Activated B cell treated with CpG ODN at 0.5 μM for 24 hours (primary cell): ENCODE results near the gene CRHR2. TPM values are rescaled to one million over a fixed set of nuclear protein-coding genes. Genes with fewer than 3 reads are reported as not detected.
"Not testable (repeated sequence)": the region's sequence is repeated elsewhere in the genome, so short reads cannot be mapped to it uniquely, and the experiment has no call there.

Source experiments
- ATAC-seq: fragments of 200-7000 bp; cut with Tn5 transposase; one replicate; pipeline ENCODE4 v1.10.0; 2021; ENCODE audit warnings: low read depth, mild to moderate bottlenecking, moderate library complexity
- CTCF ChIA-PET: fragments of 350-600 bp; sonication (Branson Sonifier 250); formaldehyde crosslinking; loops from one replicate; lab custom pipeline; 2021; ENCODE audit warnings: antibody characterized with exemption; lab: Charles Lee
- POLR2A ChIA-PET: fragments of 350-600 bp; sonication (Branson Sonifier 250); formaldehyde crosslinking; loops from one replicate; lab custom pipeline; 2021; ENCODE audit warnings: antibody characterized with exemption; lab: Charles Lee
- DNase-seq: peaks from one replicate; pipeline ENCODE4 v3.0.0; 2022
- H3K27ac Mint-ChIP-seq: one replicate; pipeline ENCODE4 v1.8.0; 2020; ENCODE audit warnings: mixed read lengths
- H3K27me3 Mint-ChIP-seq: one replicate; pipeline ENCODE4 v1.8.0; 2021; ENCODE audit warnings: mixed read lengths
- H3K36me3 Mint-ChIP-seq: one replicate; pipeline ENCODE4 v1.8.0; 2021; ENCODE audit warnings: low read depth, mixed read lengths
- H3K4me1 Mint-ChIP-seq: one replicate; pipeline ENCODE4 v1.8.0; 2021; ENCODE audit warnings: mixed read lengths
- H3K4me3 Mint-ChIP-seq: one replicate; pipeline ENCODE4 v1.8.0; 2020; ENCODE audit warnings: mild to moderate bottlenecking, mixed read lengths
- H3K9me3 Mint-ChIP-seq: one replicate; pipeline ENCODE4 v1.8.0; 2020; ENCODE audit warnings: mixed read lengths
- intact Hi-C: fragments of 100-400 bp; cut with micrococcal nuclease; formaldehyde crosslinking; loops from one replicate; pipeline ENCODE4 v1.15.1; 2024
- total RNA-seq: library from RNA; stranded (reverse); gene quantifications from 2 replicates; pipeline ENCODE4 v1.2.3, GENCODE V29; 2022
- TF ChIP-seq, protein P1 (sequence below): fragments of 200-600 bp; IDR thresholded peaks from one replicate; pipeline ENCODE4 v1.8.0; 2022; ENCODE audit warnings: antibody characterized with exemption, mild to moderate bottlenecking

Gene CRHR2
- total RNA-seq, 1 donor from 2014 or later, result not detected

DNA sequence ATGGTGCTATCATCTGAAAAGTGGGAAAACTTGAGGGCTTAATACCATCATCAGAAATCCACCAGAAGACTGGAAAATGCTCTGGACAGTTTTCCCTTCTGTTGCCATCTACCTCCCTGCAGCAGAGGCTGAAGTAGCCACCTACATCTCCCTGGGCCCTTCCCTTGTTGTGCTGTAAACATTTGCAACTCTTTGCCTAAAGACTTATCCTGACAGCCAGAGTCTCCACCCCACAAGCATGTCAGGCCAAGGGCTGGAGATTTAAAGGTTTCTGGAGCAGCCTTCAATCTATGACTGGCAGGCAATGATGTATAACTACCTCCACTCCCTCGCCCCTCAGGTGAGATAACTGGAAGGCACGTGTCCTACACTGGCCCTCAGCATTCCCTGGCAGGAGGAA lies 39.9 kb upstream of the CRHR2 start:
- Mint-ChIP-seq H3K4me3 (no peak overlapping the region), H3K27me3 (no peaks in the 10 kb centered on the region), H3K9me3 (peaks cover 20% of the 10 kb centered on the region), H3K27ac (no peak overlapping the region), H3K36me3 (no peaks in the 10 kb centered on the region), H3K4me1 (peaks cover 7% of the 10 kb centered on the region)
- ChIA-PET POLR2A (no interaction called here), CTCF (no interaction called here)
- DNase-seq (no peak), ATAC-seq (no peak)
- intact Hi-C loops, result no loop called here
- TF ChIP-seq, protein P1, sequence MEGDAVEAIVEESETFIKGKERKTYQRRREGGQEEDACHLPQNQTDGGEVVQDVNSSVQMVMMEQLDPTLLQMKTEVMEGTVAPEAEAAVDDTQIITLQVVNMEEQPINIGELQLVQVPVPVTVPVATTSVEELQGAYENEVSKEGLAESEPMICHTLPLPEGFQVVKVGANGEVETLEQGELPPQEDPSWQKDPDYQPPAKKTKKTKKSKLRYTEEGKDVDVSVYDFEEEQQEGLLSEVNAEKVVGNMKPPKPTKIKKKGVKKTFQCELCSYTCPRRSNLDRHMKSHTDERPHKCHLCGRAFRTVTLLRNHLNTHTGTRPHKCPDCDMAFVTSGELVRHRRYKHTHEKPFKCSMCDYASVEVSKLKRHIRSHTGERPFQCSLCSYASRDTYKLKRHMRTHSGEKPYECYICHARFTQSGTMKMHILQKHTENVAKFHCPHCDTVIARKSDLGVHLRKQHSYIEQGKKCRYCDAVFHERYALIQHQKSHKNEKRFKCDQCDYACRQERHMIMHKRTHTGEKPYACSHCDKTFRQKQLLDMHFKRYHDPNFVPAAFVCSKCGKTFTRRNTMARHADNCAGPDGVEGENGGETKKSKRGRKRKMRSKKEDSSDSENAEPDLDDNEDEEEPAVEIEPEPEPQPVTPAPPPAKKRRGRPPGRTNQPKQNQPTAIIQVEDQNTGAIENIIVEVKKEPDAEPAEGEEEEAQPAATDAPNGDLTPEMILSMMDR, result no peak

DNA sequence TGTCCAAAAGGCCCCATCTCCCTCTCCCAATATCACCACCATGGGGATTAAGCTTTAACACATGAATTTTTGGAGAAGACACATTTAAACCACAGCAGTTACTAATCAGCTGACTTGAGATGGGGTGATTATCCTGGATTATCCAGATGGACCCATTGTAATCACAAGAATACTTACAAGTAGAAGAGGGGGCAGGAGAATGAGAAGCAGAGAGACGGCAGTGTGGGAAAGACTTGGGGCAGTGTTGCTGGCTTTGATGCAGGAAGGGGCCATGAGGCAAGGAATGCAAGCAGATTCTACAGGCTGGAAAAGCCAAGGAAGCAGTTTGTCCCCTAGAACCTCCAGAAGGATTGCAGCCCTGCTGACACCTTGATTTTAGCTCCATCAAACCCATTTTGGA lies 39.0 kb upstream of the CRHR2 start:
- Mint-ChIP-seq H3K4me1 (no peaks in the 10 kb centered on the region), H3K4me3 (no peak overlapping the region), H3K27ac (no peak overlapping the region), H3K36me3 (no peaks in the 10 kb centered on the region), H3K9me3 (peaks cover 23% of the 10 kb centered on the region), H3K27me3 (no peaks in the 10 kb centered on the region)
- intact Hi-C loops, result no loop called here
- TF ChIP-seq, protein P1, result no peak
- ATAC-seq, result no peak
- POLR2A ChIA-PET, result no interaction called here
- CTCF ChIA-PET, result no interaction called here
- no peak for DNase-seq

DNA sequence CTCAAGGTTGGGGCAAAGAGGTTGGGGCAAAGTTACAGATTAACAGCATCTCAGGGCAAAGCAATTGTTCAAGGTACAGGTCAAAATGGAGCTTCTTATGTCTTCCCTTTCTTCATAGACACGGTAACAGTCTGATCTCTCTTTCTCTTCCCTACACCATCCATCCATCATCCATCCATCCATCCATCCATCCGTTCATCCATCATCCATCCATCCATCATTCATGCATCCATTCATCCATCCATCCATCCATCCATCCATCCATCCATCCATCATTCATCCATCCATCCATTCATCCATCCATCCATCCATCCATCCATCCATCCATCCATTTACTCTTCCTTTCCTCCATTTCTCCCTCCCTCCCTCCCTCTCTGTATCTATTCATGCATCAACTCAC lies 37.2 kb upstream of the CRHR2 start:
- intact Hi-C loops, H3K4me3 Mint-ChIP-seq, ATAC-seq, DNase-seq, H3K27ac Mint-ChIP-seq, H3K27me3 Mint-ChIP-seq, POLR2A ChIA-PET, H3K36me3 Mint-ChIP-seq, CTCF ChIA-PET, H3K4me1 Mint-ChIP-seq: not testable (repeated sequence)
- peaks cover 23% of the 10 kb centered on the region for H3K9me3 Mint-ChIP-seq

DNA sequence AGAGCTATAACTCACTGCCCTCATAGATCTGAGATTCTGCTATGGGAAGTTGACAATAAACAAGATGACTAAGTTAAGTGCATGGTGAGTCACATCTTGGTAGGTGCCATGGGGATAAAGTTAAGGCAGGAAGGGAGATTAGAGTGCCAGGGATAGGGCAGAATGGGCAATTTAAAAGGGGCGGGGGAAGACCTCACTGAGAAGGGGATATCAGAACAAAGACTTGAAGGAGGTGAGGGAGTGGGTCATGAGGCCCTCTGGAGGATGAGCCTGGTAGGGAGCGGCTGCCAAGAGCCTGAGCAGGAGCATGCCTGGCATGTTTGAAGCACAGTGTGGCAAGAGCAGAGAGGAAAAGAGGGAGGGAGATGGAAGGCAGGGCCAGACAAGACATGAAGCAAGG lies 34.9 kb upstream of the CRHR2 start:
- DNase-seq (no peak), ATAC-seq (no peak)
- ChIA-PET CTCF (no interaction called here), POLR2A (no interaction called here)
- Mint-ChIP-seq H3K4me3 (no peak overlapping the region), H3K27me3 (peaks cover 4% of the 10 kb centered on the region), H3K4me1 (no peaks in the 10 kb centered on the region), H3K9me3 (peaks cover 23% of the 10 kb centered on the region), H3K36me3 (no peaks in the 10 kb centered on the region), H3K27ac (no peak overlapping the region)
- intact Hi-C loops, result no loop called here
- TF ChIP-seq, protein P1, result no peak

DNA sequence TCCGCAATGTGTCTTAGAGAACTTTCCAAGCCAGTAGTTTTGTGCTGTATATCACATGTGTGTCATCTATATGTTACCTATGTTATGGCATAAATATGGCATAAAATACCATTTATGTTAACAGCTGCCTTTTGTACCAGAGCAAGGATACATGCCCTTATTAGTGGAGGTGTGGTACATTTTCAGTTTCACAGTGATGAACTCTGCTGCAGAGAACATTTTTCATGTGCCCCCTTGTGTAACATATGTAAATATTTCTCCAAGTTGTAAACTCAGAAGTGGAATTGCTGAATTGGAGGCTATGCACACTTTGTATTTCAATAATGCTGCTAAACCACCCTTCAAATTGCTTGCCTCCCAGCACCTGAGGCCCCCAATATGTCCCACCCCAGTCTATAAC lies 31.9 kb upstream of the CRHR2 start:
- peaks cover 8% of the 10 kb centered on the region for H3K27me3 Mint-ChIP-seq
- intact Hi-C loops, result no loop called here
- H3K9me3 Mint-ChIP-seq, result peaks cover 15% of the 10 kb centered on the region
- ATAC-seq (no peak), DNase-seq (no peak)
- H3K4me1 Mint-ChIP-seq, result no peaks in the 10 kb centered on the region
- no peak overlapping the region for H3K4me3 Mint-ChIP-seq
- no peak overlapping the region for H3K27ac Mint-ChIP-seq
- TF ChIP-seq, protein P1, result no peak
- H3K36me3 Mint-ChIP-seq, result no peaks in the 10 kb centered on the region
- ChIA-PET CTCF (no interaction called here), POLR2A (no interaction called here)

DNA sequence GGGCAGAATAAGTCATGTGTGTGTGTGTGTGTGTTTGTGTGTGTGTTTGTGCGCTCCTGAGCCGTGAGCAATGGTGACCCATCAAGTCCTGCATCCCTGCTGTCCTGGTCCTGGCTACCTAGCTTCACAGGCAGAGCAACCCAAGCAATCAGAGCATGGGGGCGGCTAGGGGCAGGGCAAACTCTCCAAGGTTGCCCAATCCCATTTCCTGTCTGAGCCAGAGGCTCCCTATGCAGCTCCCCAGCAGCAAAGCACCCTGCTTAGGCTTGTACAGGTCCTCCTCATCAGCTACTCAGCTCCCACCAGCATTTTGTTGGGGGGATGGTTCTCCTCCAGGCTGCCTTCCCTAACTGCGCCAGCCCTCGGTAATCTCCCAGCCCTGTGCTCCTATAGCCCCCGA lies 31.1 kb upstream of the CRHR2 start:
- Mint-ChIP-seq H3K27me3 (peaks cover 8% of the 10 kb centered on the region), H3K9me3 (peaks cover 12% of the 10 kb centered on the region), H3K36me3 (no peaks in the 10 kb centered on the region), H3K27ac (no peak overlapping the region), H3K4me1 (no peaks in the 10 kb centered on the region), H3K4me3 (no peak overlapping the region)
- TF ChIP-seq, protein P1, result no peak
- ChIA-PET POLR2A (no interaction called here), CTCF (no interaction called here)
- ATAC-seq (no peak), DNase-seq (no peak)
- intact Hi-C loops, result no loop called here
